B cell (primary cell): Measurements from ENCODE around the gene C1orf74. TPM values are rescaled to one million over a fixed set of nuclear protein-coding genes. Genes with fewer than 3 reads are reported as not detected.

Experiments
- ATAC-seq: fragments of 200-7000 bp; cut with Tn5 transposase; one replicate; pipeline ENCODE4 v1.10.0; 2021; ENCODE audit warnings: low read depth, mild to moderate bottlenecking, moderate number of reproducible peaks, moderate library complexity
- CTCF ChIA-PET: fragments of 350-600 bp; sonication (Branson Sonifier 250); formaldehyde crosslinking; loops from one replicate; lab custom pipeline; 2021; ENCODE audit warnings: antibody characterized with exemption, inconsistent platforms; lab: Charles Lee
- POLR2A ChIA-PET: fragments of 350-600 bp; sonication (Branson Sonifier 250); formaldehyde crosslinking; loops from one replicate; lab custom pipeline; 2021; ENCODE audit warnings: antibody characterized with exemption; lab: Charles Lee
- DNase-seq: peaks from one replicate; pipeline ENCODE4 v3.0.0; 2013
- H2AFZ ChIP-seq: 2 replicates; pipeline ENCODE4 v1.6.1; 2012; ENCODE audit warnings: mild to moderate bottlenecking, low read depth, low read length; ENCODE audit not compliant: insufficient read depth, poor library complexity, severe bottlenecking
- H3K27ac ChIP-seq, 2 donors: 1 replicate in 1 of 2; 2 replicates in 1 of 2; pipeline ENCODE4 v1.5.1; 2012 to 2013; ENCODE audit warnings: low read length in 2 of 2, mild to moderate bottlenecking in 2 of 2, moderate library complexity in 1 of 2
- H3K27me3 ChIP-seq, 4 experiments: fragments of 200-600 bp in 1 of 4; sonication (generic) in 1 of 4; replicated peaks in 1 of 4; 1 replicate in 2 of 4; 2 replicates in 2 of 4; pipeline versions ENCODE4 v1.6.1 to v1.7.0; 2013 to 2016; ENCODE audit warnings: low read length in 3 of 4, mild to moderate bottlenecking in 2 of 4, mixed read lengths in 1 of 4, moderate library complexity in 1 of 4; ENCODE audit not compliant: insufficient read depth in 4 of 4, control insufficient read depth in 3 of 4; ENCODE audit errors: control extremely low read depth in 1 of 4
- H3K36me3 ChIP-seq, 2 experiments: replicated peaks in 1 of 2; 1 replicate in 1 of 2; 2 replicates in 1 of 2; pipeline versions ENCODE4 v1.6.1 to v1.7.1; 2013; ENCODE audit warnings: low read length in 1 of 2; ENCODE audit not compliant: insufficient read depth in 2 of 2, control insufficient read depth in 1 of 2; ENCODE audit errors: control extremely low read depth in 1 of 2, extremely low read depth in 1 of 2
- H3K4me1 ChIP-seq, 2 donors: fragments of 200-600 bp in 1 of 2; sonication (generic) in 1 of 2; 1 replicate in 1 of 2; 2 replicates in 1 of 2; pipeline versions ENCODE4 v1.5.1 to v1.6.1; 2013 to 2017; ENCODE audit warnings: low read length in 2 of 2; ENCODE audit not compliant: control insufficient read depth in 2 of 2, insufficient read depth in 2 of 2
- H3K4me2 ChIP-seq: replicated peaks from 2 replicates; pipeline ENCODE3; 2012; ENCODE audit warnings: mild to moderate bottlenecking, low read depth, low read length; ENCODE audit not compliant: poor library complexity, severe bottlenecking
- H3K4me3 ChIP-seq, 5 experiments: fragments of 200-600 bp in 1 of 5; sonication (generic) in 1 of 5; 1 replicate in 3 of 5; 2 replicates in 2 of 5; pipeline versions ENCODE4 v1.5.1 to v1.7.0; 2011 to 2016; ENCODE audit warnings: low read length in 4 of 5, mild to moderate bottlenecking in 4 of 5, low read depth in 2 of 5, control low read depth in 1 of 5, moderate library complexity in 1 of 5; ENCODE audit not compliant: insufficient read depth in 1 of 5; ENCODE audit errors: control extremely low read depth in 1 of 5, extremely low read depth in 1 of 5
- H3K79me2 ChIP-seq: fragments of 200-600 bp; sonication (generic); one replicate; pipeline ENCODE4 v1.6.0; 2016; ENCODE audit warnings: low read length; ENCODE audit not compliant: control insufficient read depth, insufficient read depth
- H3K9ac ChIP-seq: fragments of 200-600 bp; sonication (generic); 2 replicates; pipeline ENCODE4 v1.6.1; 2017; ENCODE audit warnings: mild to moderate bottlenecking, low read length, moderate library complexity
- H3K9me3 ChIP-seq, 3 donors: one replicate each; pipeline versions ENCODE4 v1.6.1 to v1.7.1; 2013; ENCODE audit warnings: low read length in 2 of 3; ENCODE audit not compliant: control insufficient read depth in 2 of 3, insufficient read depth in 1 of 3; ENCODE audit errors: control extremely low read depth in 1 of 3
- H4K20me1 ChIP-seq: 2 replicates; pipeline ENCODE4 v1.6.0; 2012; ENCODE audit warnings: mild to moderate bottlenecking, low read length; ENCODE audit not compliant: insufficient read depth, control insufficient read depth, poor library complexity, severe bottlenecking
- H3K27ac Mint-ChIP-seq: one replicate; pipeline ENCODE4 v1.8.0; 2021; ENCODE audit warnings: mixed read lengths
- H3K27me3 Mint-ChIP-seq: one replicate; pipeline ENCODE4 v1.8.0; 2021; ENCODE audit warnings: mixed read lengths
- H3K4me1 Mint-ChIP-seq: one replicate; pipeline ENCODE4 v1.8.0; 2021; ENCODE audit warnings: mixed read lengths
- H3K4me3 Mint-ChIP-seq: one replicate; pipeline ENCODE4 v1.8.0; 2021; ENCODE audit warnings: mixed read lengths
- H3K9me3 Mint-ChIP-seq: one replicate; pipeline ENCODE4 v1.8.0; 2022; ENCODE audit warnings: mixed read lengths; ENCODE audit not compliant: insufficient read depth
- EZH2 ChIP-seq: IDR thresholded peaks from 2 replicates; pipeline ENCODE4 v1.6.1; 2012; ENCODE audit warnings: borderline replicate concordance, low read depth, mild to moderate bottlenecking, moderate library complexity, low read length; ENCODE audit not compliant: insufficient read depth, poor library complexity, severe bottlenecking
- WGBS: methylation state at CpG from one replicate; pipeline ENCODE4 v1.1.5; 2013; ENCODE audit warnings: missing lambda C conversion rate; ENCODE audit not compliant: insufficient coverage; 5-methylcytosine and 5-hydroxymethylcytosine counted together
- intact Hi-C: fragments of 100-400 bp; cut with micrococcal nuclease; formaldehyde crosslinking; loops from one replicate; pipeline ENCODE4 v1.10.0; 2022
- polyA plus RNA-seq: library from polyadenylated mRNA; depleted of rRNA; stranded (reverse); fragments of >200 nt; gene quantifications from 2 replicates; pipeline ENCODE4 v1.2.3, GENCODE V29; 2012
- total RNA-seq, 2 donors: library from RNA; stranded (reverse); fragments of 120-200 nt in 1 of 2; gene quantifications; 1 replicate in 1 of 2; 2 replicates in 1 of 2; pipeline versions ENCODE4 v1.2.3 to v1.2.4, GENCODE V29; 2013 to 2022
- TF ChIP-seq, protein P1 (sequence below): fragments of 200-600 bp; IDR thresholded peaks from one replicate; pipeline ENCODE4 v1.8.0; 2022; ENCODE audit warnings: antibody characterized with exemption, mild to moderate bottlenecking

The C1orf74 gene
- total and polyA plus RNA-seq, 2 donors (not counting 1 experiment from before 2014, with no cell fraction given), result 0.49 to 3.4 TPM

GRCh38 chr1:209737118-209737505 is 47.2 kb downstream of the C1orf74 start:
- H3K9me3 Mint-ChIP-seq, result no peaks in the 10 kb centered on the region
- WGBS, result 93% methylated on average over 1 of the region's 5 CpGs
- Histone ChIP-seq H4K20me1 (no peaks in the 10 kb centered on the region), H3K4me2 (no peak overlapping the region), H3K27me3 (peaks cover 0 to 3% (median 0%) of the 10 kb centered on the region in 4 experiments), H3K4me3 (no peak overlapping the region), H3K4me1 (no peaks in the 10 kb centered on the region), H3K27ac (no peak overlapping the region), H3K36me3 (no peaks in the 10 kb centered on the region), H3K9me3 (no peaks in the 10 kb centered on the region), H3K9ac (no peak overlapping the region), H2AFZ (no peak overlapping the region), H3K79me2 (no peaks in the 10 kb centered on the region)
- CTCF ChIA-PET, result interaction anchor here (1.9 kb wide), 1 partner anchor 11 kb away, joined by 7 read pairs; no protein-coding TSS in a partner anchor
- POLR2A ChIA-PET, result no interaction called here
- DNase-seq (no peak), ATAC-seq (no peak)
- intact Hi-C loops, result no loop called here
- no peaks in the 10 kb centered on the region for H3K4me1 Mint-ChIP-seq
- no peak overlapping the region for H3K27ac Mint-ChIP-seq
- no peak overlapping the region for H3K4me3 Mint-ChIP-seq
- no peaks in the 10 kb centered on the region for H3K27me3 Mint-ChIP-seq
- TF ChIP-seq, protein P1, sequence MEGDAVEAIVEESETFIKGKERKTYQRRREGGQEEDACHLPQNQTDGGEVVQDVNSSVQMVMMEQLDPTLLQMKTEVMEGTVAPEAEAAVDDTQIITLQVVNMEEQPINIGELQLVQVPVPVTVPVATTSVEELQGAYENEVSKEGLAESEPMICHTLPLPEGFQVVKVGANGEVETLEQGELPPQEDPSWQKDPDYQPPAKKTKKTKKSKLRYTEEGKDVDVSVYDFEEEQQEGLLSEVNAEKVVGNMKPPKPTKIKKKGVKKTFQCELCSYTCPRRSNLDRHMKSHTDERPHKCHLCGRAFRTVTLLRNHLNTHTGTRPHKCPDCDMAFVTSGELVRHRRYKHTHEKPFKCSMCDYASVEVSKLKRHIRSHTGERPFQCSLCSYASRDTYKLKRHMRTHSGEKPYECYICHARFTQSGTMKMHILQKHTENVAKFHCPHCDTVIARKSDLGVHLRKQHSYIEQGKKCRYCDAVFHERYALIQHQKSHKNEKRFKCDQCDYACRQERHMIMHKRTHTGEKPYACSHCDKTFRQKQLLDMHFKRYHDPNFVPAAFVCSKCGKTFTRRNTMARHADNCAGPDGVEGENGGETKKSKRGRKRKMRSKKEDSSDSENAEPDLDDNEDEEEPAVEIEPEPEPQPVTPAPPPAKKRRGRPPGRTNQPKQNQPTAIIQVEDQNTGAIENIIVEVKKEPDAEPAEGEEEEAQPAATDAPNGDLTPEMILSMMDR, result no peak
- TF ChIP-seq EZH2, result no peak

- DNase-seq, result no peak
- POLR2A ChIA-PET, result no interaction called here
- CTCF ChIA-PET, result interaction anchor here (1.4 to 1.9 kb wide), 2 partner anchors 10 to 12 kb away, joined by 4 to 7 read pairs; no protein-coding TSS in a partner anchor
- Histone ChIP-seq H3K4me1 (no peaks in the 10 kb centered on the region), H3K27ac (no peak overlapping the region), H4K20me1 (no peaks in the 10 kb centered on the region), H3K36me3 (no peaks in the 10 kb centered on the region), H3K9ac (no peak overlapping the region), H3K4me3 (no peak overlapping the region), H3K4me2 (no peak overlapping the region), H3K9me3 (no peaks in the 10 kb centered on the region), H2AFZ (no peak overlapping the region), H3K27me3 (peaks cover 0 to 3% (median 0%) of the 10 kb centered on the region in 4 experiments), H3K79me2 (no peaks in the 10 kb centered on the region)
- ATAC-seq, result no peak
- WGBS, result 100% methylated on average over 1 of the region's 3 CpGs
- Mint-ChIP-seq H3K27me3 (no peaks in the 10 kb centered on the region), H3K4me1 (no peaks in the 10 kb centered on the region), H3K27ac (no peak overlapping the region), H3K9me3 (no peaks in the 10 kb centered on the region), H3K4me3 (no peak overlapping the region)
- TF ChIP-seq EZH2, result no peak
- TF ChIP-seq, protein P1, result no peak
- intact Hi-C loops, result no loop called here
These were observed 47.8 kb downstream of the C1orf74 start for GRCh38 chr1:209736490-209737117.
